ENCODE measurements around the gene PBRM1. TPM values are rescaled to one million over a fixed set of nuclear protein-coding genes. Genes with fewer than 3 reads are reported as not detected.

Gene PBRM1
- total and polyA plus RNA-seq, 4 donors = 7.1 to 65.7 (median 38.7) TPM

- Histone ChIP-seq H3K27me3 (ENCODE audit: control insufficient read depth in 4 of 4, insufficient read depth in 4 of 4, low read length in 3 of 4) (no peaks in the 10 kb centered on the region), H3K27ac (ENCODE audit: low read depth in 1 of 2, low read length in 2 of 2) (no peak overlapping the region), H3K36me3 (ENCODE audit: control insufficient read depth in 4 of 4, insufficient read depth in 3 of 4, low read depth in 1 of 4, low read length in 3 of 4) (no peaks in the 10 kb centered on the region), H3K4me3 (ENCODE audit: low read depth in 1 of 3, low read length in 3 of 3) (no peak overlapping the region), H3K9ac (ENCODE audit: low read depth in 1 of 2, low read length in 2 of 2) (no peak overlapping the region), H3K9me3 (ENCODE audit: control insufficient read depth in 4 of 4, low read length in 3 of 4) (no peaks in the 10 kb centered on the region), H3K4me1 (ENCODE audit: control insufficient read depth in 4 of 4, insufficient read depth in 4 of 4, low read length in 3 of 4) (no peaks in the 10 kb centered on the region)
- no peak for DNase-seq (ENCODE audit: low spot score)
- 76% methylated on average over 12 of the region's 12 CpGs for WGBS
- TF ChIP-seq CTCF (IDR thresholded peaks at IDR 0.05; ENCODE audit: low read depth, low read length, missing input control) = no peak
- TF ChIP-seq EGR1 (IDR thresholded peaks at IDR 0.05; ENCODE audit: low read depth in 2 of 2) = no peak
- TF ChIP-seq HNF4A (conservative IDR thresholded peaks at IDR 0.05) = no peak
- TF ChIP-seq ATF3 (IDR thresholded peaks at IDR 0.05) = no peak
- TF ChIP-seq FOXA1 (IDR thresholded peaks at IDR 0.05) = no peak
- no peak for TF ChIP-seq HNF4G (IDR thresholded peaks at IDR 0.05)
- no peak for TF ChIP-seq FOXA2 (IDR thresholded peaks at IDR 0.05)
- no peak for TF ChIP-seq MAX (IDR thresholded peaks at IDR 0.05)
- no peak for TF ChIP-seq REST (IDR thresholded peaks at IDR 0.05)
- no peak for TF ChIP-seq NR2F2 (IDR thresholded peaks at IDR 0.05)
- TF ChIP-seq JUND (IDR thresholded peaks at IDR 0.05) = no peak
- no peak for TF ChIP-seq GABPA (IDR thresholded peaks at IDR 0.05 in 1 of 2, conservative IDR thresholded peaks at IDR 0.05 in 1 of 2)
- TF ChIP-seq RXRA (IDR thresholded peaks at IDR 0.05) = no peak
- no peak for TF ChIP-seq SP1 (IDR thresholded peaks at IDR 0.05)
- TF ChIP-seq TAF1 (conservative IDR thresholded peaks at IDR 0.05) = no peak
- no peak for TF ChIP-seq YY1 (IDR thresholded peaks at IDR 0.05)
- TF ChIP-seq RAD21 (IDR thresholded peaks at IDR 0.05) = no peak
- no peak for TF ChIP-seq ZBTB33 (IDR thresholded peaks at IDR 0.05)
Measured at GRCh38 chr3:52509753-52510328, 175.9 kb downstream of the PBRM1 start.

Measured in liver (tissue), 9 donors.